T-helper 2 cell treated with Interferon-gamma antibody and Interleukin-4, amounts not matched to agents 5 μg/mL and 100 μg/mL, for 36 hours (primary cell): ENCODE data around the gene QSER1.
"Not testable (repeated sequence)": the region's sequence is repeated elsewhere in the genome, so short reads cannot be mapped to it uniquely, and the experiment has no call there.

Source experiments
- DNase-seq: peaks from one replicate; pipeline ENCODE4 v3.0.0; 2021; ENCODE audit warnings: low spot score
- H3K27ac Mint-ChIP-seq: one replicate; pipeline ENCODE4 v1.8.0; 2021; ENCODE audit warnings: mild to moderate bottlenecking, mixed read lengths
- H3K27me3 Mint-ChIP-seq: one replicate; pipeline ENCODE4 v1.8.0; 2021; ENCODE audit warnings: low read depth, mixed read lengths
- H3K36me3 Mint-ChIP-seq: one replicate; pipeline ENCODE4 v1.8.0; 2021; ENCODE audit warnings: low read depth, mixed read lengths
- H3K4me1 Mint-ChIP-seq: one replicate; pipeline ENCODE4 v1.8.0; 2021; ENCODE audit warnings: low read depth, mixed read lengths
- H3K4me3 Mint-ChIP-seq: one replicate; pipeline ENCODE4 v1.8.0; 2022; ENCODE audit warnings: mild to moderate bottlenecking, moderate library complexity, mixed read lengths
- H3K9me3 Mint-ChIP-seq: one replicate; pipeline ENCODE4 v1.8.0; 2021; ENCODE audit warnings: mixed read lengths

Gene QSER1

DNA sequence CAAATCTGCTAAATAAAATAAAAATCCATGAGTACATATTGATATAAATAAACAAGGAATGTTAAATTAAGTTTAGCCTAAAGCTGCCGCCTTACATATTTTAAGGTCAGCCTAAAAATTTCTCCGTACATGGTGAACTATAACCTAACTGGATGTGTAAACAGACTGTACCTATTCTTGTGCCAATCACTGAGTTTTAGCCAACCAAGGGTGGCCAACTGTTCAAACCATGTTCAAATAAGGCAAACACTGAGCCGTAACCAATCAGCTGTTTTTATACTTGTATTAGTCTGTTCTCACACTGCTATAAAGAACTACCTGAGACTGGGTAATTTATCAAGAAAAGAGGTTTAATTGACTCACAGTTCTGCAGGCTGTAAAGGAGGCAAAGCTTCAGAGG, 8.6 kb upstream of the QSER1 start:
- Mint-ChIP-seq H3K4me1 (no peaks in the 10 kb centered on the region), H3K9me3 (no peaks in the 10 kb centered on the region)

GRCh38 chr11:32884770-32885384, 7.7 kb upstream of the QSER1 start:
- Mint-ChIP-seq H3K4me3 (no peak overlapping the region), H3K4me1 (no peaks in the 10 kb centered on the region), H3K9me3 (no peaks in the 10 kb centered on the region), H3K27ac (no peak overlapping the region), H3K27me3 (peaks cover 15% of the 10 kb centered on the region), H3K36me3 (no peaks in the 10 kb centered on the region)
- no peak for DNase-seq

More for the DNA sequence above, 8.6 kb upstream of the QSER1 start:
- H3K27ac Mint-ChIP-seq: no peak overlapping the region
- no peaks in the 10 kb centered on the region for H3K36me3 Mint-ChIP-seq
- peaks cover 12% of the 10 kb centered on the region for H3K27me3 Mint-ChIP-seq
- no peak for DNase-seq
- no peak overlapping the region for H3K4me3 Mint-ChIP-seq

DNA sequence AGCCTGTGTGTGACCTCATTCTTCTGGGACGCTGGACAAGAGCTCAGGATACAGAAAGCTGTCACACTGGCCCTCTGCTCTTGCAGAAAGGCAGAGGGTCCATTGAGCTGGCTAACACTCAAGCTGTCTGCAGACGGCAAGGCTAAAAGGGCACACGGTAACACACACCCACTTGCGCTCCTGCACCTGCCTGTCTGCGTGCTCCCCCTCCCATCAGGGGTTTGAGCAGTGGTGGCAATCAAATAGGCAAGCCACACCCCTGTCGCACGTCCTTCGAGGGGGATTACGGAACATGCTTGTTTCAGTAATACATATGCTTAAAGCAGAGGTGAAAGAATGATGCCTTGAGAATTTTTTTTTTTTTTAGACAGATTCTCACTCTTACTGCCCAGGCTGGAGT, 7.1 kb upstream of the QSER1 start:
- H3K4me3 Mint-ChIP-seq: no peak overlapping the region
- H3K4me1 Mint-ChIP-seq: no peaks in the 10 kb centered on the region
- no peaks in the 10 kb centered on the region for H3K36me3 Mint-ChIP-seq
- DNase-seq: no peak
- H3K9me3 Mint-ChIP-seq: no peaks in the 10 kb centered on the region
- peaks cover 19% of the 10 kb centered on the region for H3K27me3 Mint-ChIP-seq
- H3K27ac Mint-ChIP-seq: no peak overlapping the region

- DNase-seq: no peak
- Mint-ChIP-seq H3K4me1 (no peaks in the 10 kb centered on the region), H3K9me3 (no peaks in the 10 kb centered on the region), H3K27me3 (peaks cover 23% of the 10 kb centered on the region), H3K36me3 (no peaks in the 10 kb centered on the region), H3K4me3 (no peak overlapping the region), H3K27ac (no peak overlapping the region)
Measured at GRCh38 chr11:32886180-32886579, 6.4 kb upstream of the QSER1 start.

- not testable (repeated sequence) for H3K4me3 Mint-ChIP-seq, H3K9me3 Mint-ChIP-seq, H3K27ac Mint-ChIP-seq, H3K4me1 Mint-ChIP-seq, H3K36me3 Mint-ChIP-seq, DNase-seq
- H3K27me3 Mint-ChIP-seq: peaks cover 28% of the 10 kb centered on the region
Measured at GRCh38 chr11:32887707-32888383, 4.8 kb upstream of the QSER1 start.

- H3K4me1 Mint-ChIP-seq, H3K36me3 Mint-ChIP-seq, H3K4me3 Mint-ChIP-seq, DNase-seq, H3K27ac Mint-ChIP-seq, H3K9me3 Mint-ChIP-seq: not testable (repeated sequence)
- peaks cover 26% of the 10 kb centered on the region for H3K27me3 Mint-ChIP-seq
Measured at GRCh38 chr11:32888384-32888710, 4.3 kb upstream of the QSER1 start.

GRCh38 chr11:32888805-32889204, 3.8 kb upstream of the QSER1 start:
- no peak overlapping the region for H3K4me3 Mint-ChIP-seq
- peaks cover 26% of the 10 kb centered on the region for H3K27me3 Mint-ChIP-seq
- no peak overlapping the region for H3K27ac Mint-ChIP-seq
- DNase-seq: no peak
- no peaks in the 10 kb centered on the region for H3K36me3 Mint-ChIP-seq
- H3K9me3 Mint-ChIP-seq: no peaks in the 10 kb centered on the region
- peaks cover 8% of the 10 kb centered on the region for H3K4me1 Mint-ChIP-seq

- Mint-ChIP-seq H3K27ac (no peak overlapping the region), H3K27me3 (peaks cover 22% of the 10 kb centered on the region), H3K4me3 (peak overlapping the region; percentile 84), H3K9me3 (no peaks in the 10 kb centered on the region), H3K4me1 (peaks cover 22% of the 10 kb centered on the region), H3K36me3 (no peaks in the 10 kb centered on the region)
- no peak for DNase-seq
Measured at GRCh38 chr11:32890843-32891656, 1.6 kb upstream of the QSER1 start.

- Mint-ChIP-seq H3K36me3 (no peaks in the 10 kb centered on the region), H3K27me3 (peaks cover 22% of the 10 kb centered on the region), H3K4me3 (peak overlapping the region; percentile 84), H3K9me3 (no peaks in the 10 kb centered on the region), H3K27ac (peak overlapping the region; percentile 82), H3K4me1 (peaks cover 22% of the 10 kb centered on the region)
- no peak for DNase-seq
Measured at GRCh38 chr11:32891657-32892354, 805 bp upstream of the QSER1 start.

GRCh38 chr11:32893093-32893342, 407 bp downstream of the QSER1 start:
- Mint-ChIP-seq H3K4me1 (peaks cover 22% of the 10 kb centered on the region), H3K27me3 (peaks cover 22% of the 10 kb centered on the region), H3K4me3 (no peak overlapping the region), H3K36me3 (no peaks in the 10 kb centered on the region), H3K27ac (no peak overlapping the region), H3K9me3 (no peaks in the 10 kb centered on the region)
- DNase-seq: no peak

DNA sequence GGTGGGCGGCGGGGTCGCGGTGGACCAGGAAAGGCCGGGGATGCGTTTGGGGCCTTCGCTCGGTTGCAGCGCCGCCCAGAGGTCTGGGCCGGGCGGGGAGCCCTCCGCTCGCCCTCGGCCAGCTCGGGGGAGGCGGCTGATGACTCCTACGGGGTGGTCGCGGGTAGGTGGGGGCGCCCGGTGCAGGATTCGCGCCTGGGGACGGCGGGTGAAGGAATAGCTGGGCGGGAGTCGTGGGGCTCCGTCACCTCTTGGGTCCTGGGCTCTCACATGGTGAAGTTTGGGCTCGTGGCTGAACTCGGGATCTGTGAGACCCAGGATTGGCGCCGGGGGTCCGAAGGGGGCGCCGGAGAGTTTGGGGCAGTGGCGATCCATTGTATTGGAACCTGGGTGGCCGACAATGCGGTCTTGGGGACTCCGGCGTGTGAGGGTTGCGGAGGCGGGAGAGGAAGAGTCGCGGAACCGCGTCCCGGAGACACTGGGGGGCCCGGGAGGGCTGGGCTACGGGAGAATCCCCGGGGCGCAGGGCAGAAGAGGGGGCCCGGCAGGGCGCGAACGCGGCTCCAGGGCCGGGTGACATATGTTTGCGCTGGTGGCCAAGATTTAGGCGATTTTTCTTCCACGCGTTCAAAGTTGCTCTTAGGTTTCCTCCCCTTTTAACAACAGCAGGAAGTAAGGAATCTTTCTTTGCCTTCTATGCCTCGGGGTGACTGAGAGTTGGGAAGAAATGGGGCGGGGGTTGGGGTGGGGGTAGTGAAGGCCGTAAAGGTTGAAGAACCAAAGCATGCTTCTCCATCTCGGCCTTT, 935 bp downstream of the QSER1 start:
- no peaks in the 10 kb centered on the region for H3K36me3 Mint-ChIP-seq
- no peaks in the 10 kb centered on the region for H3K9me3 Mint-ChIP-seq
- peak; percentile 53 for DNase-seq
- peaks cover 22% of the 10 kb centered on the region for H3K4me1 Mint-ChIP-seq
- peak overlapping the region; percentile 92 for H3K27ac Mint-ChIP-seq
- H3K4me3 Mint-ChIP-seq: peak overlapping the region; percentile 96
- H3K27me3 Mint-ChIP-seq: peaks cover 22% of the 10 kb centered on the region

- peak; percentile 30 for DNase-seq
- no peaks in the 10 kb centered on the region for H3K36me3 Mint-ChIP-seq
- peak overlapping the region; percentile 96 for H3K4me3 Mint-ChIP-seq
- peaks cover 24% of the 10 kb centered on the region for H3K4me1 Mint-ChIP-seq
- H3K27me3 Mint-ChIP-seq: peaks cover 22% of the 10 kb centered on the region
- H3K27ac Mint-ChIP-seq: peak overlapping the region; percentile 92
- H3K9me3 Mint-ChIP-seq: no peaks in the 10 kb centered on the region
Measured at GRCh38 chr11:32894149-32894827, 1.7 kb downstream of the QSER1 start.

GRCh38 chr11:32894921-32895320, 2.3 kb downstream of the QSER1 start:
- Mint-ChIP-seq H3K4me1 (peaks cover 31% of the 10 kb centered on the region), H3K27ac (no peak overlapping the region), H3K9me3 (no peaks in the 10 kb centered on the region), H3K27me3 (peaks cover 18% of the 10 kb centered on the region), H3K4me3 (no peak overlapping the region), H3K36me3 (no peaks in the 10 kb centered on the region)
- no peak for DNase-seq
